Nephron (organoid): ENCODE results near the gene APOA4.
A peak's percentile ranks its signal among the peaks of the same experiment; 100 is the strongest.

Experiments used
- H3K27ac Mint-ChIP-seq, 3 experiments: 2 replicates each; pipeline ENCODE4 v1.8.0; 2020; ENCODE audit warnings: mixed read lengths in 3 of 3, mild to moderate bottlenecking in 2 of 3, moderate library complexity in 1 of 3
- H3K27me3 Mint-ChIP-seq: 2 replicates; pipeline ENCODE4 v1.8.0; 2021; ENCODE audit warnings: low read depth, mild to moderate bottlenecking, moderate library complexity, mixed read lengths
- H3K36me3 Mint-ChIP-seq: 2 replicates; pipeline ENCODE4 v1.8.0; 2020; ENCODE audit warnings: low read depth, mixed read lengths
- H3K4me1 Mint-ChIP-seq: 2 replicates; pipeline ENCODE4 v1.8.0; 2020; ENCODE audit warnings: mixed read lengths
- H3K4me3 Mint-ChIP-seq, 3 experiments: 2 replicates each; pipeline ENCODE4 v1.8.0; 2020; ENCODE audit warnings: mild to moderate bottlenecking in 3 of 3, mixed read lengths in 3 of 3, moderate library complexity in 2 of 3
- H3K9me3 Mint-ChIP-seq: 2 replicates; pipeline ENCODE4 v1.8.0; 2020; ENCODE audit warnings: mixed read lengths
- CTCF ChIP-seq, 3 experiments: fragments of 200-600 bp; sonication (generic); IDR thresholded peaks; one replicate each; pipeline ENCODE4 v1.5.0; 2021; ENCODE audit warnings: antibody characterized with exemption in 3 of 3; ENCODE audit not compliant: unreplicated experiment in 3 of 3

APOA4 gene

GRCh38 chr11:116792144-116792868 is 30.8 kb downstream of the APOA4 start:
- H3K27me3 Mint-ChIP-seq, result peaks cover 8% of the 10 kb centered on the region
- no peak for TF ChIP-seq CTCF (IDR thresholded peaks at IDR 0.05; ENCODE audit: unreplicated experiment in 3 of 3)
- H3K36me3 Mint-ChIP-seq, result peaks cover under 1% of the 10 kb centered on the region
- H3K27ac Mint-ChIP-seq, result no peak overlapping the region
- H3K9me3 Mint-ChIP-seq, result no peaks in the 10 kb centered on the region
- peaks cover 16% of the 10 kb centered on the region for H3K4me1 Mint-ChIP-seq
- H3K4me3 Mint-ChIP-seq, result no peak overlapping the region

- H3K9me3 Mint-ChIP-seq, result no peaks in the 10 kb centered on the region
- peaks cover 5% of the 10 kb centered on the region for H3K36me3 Mint-ChIP-seq
- peak within 1 kb of the TSS in 1 of 3 experiments; percentile 26 for H3K27ac Mint-ChIP-seq
- H3K4me1 Mint-ChIP-seq, result peaks cover 21% of the 10 kb centered on the region
- peaks cover 8% of the 10 kb centered on the region for H3K27me3 Mint-ChIP-seq
- no peak for TF ChIP-seq CTCF (IDR thresholded peaks at IDR 0.05; ENCODE audit: unreplicated experiment in 3 of 3)
- H3K4me3 Mint-ChIP-seq, result peak within 1 kb of the TSS; percentile 63 to 77 (median 67)
These were observed 31.3 kb downstream of the APOA4 start, which contains the start of gene APOA5 for GRCh38 chr11:116791813-116792143. APOA5 (minus strand) TSS chr11:116791879; CDS start chr11:116791860, 19 bp downstream.

GRCh38 chr11:116791002-116791812 is 31.9 kb downstream of the APOA4 start:
- H3K27me3 Mint-ChIP-seq, result peaks cover 8% of the 10 kb centered on the region
- peaks cover 5% of the 10 kb centered on the region for H3K36me3 Mint-ChIP-seq
- H3K4me3 Mint-ChIP-seq, result peak overlapping the region; percentile 63 to 77 (median 67)
- peak overlapping the region in 1 of 3 experiments; percentile 26 for H3K27ac Mint-ChIP-seq
- H3K9me3 Mint-ChIP-seq, result no peaks in the 10 kb centered on the region
- TF ChIP-seq CTCF (IDR thresholded peaks at IDR 0.05; ENCODE audit: unreplicated experiment in 3 of 3), result peak; percentile 80 to 86 (median 81)
- peaks cover 23% of the 10 kb centered on the region for H3K4me1 Mint-ChIP-seq

- H3K27ac Mint-ChIP-seq, result no peak overlapping the region
- peaks cover 23% of the 10 kb centered on the region for H3K4me1 Mint-ChIP-seq
- H3K27me3 Mint-ChIP-seq, result peaks cover 8% of the 10 kb centered on the region
- no peaks in the 10 kb centered on the region for H3K9me3 Mint-ChIP-seq
- no peak for TF ChIP-seq CTCF (IDR thresholded peaks at IDR 0.05; ENCODE audit: unreplicated experiment in 3 of 3)
- peaks cover 11% of the 10 kb centered on the region for H3K36me3 Mint-ChIP-seq
- H3K4me3 Mint-ChIP-seq, result peak overlapping the region in 2 of 3 experiments; percentile 63 to 77
These were observed 32.7 kb downstream of the APOA4 start for GRCh38 chr11:116790167-116791001.

GRCh38 chr11:116788975-116789374 is 34.1 kb downstream of the APOA4 start:
- Mint-ChIP-seq H3K9me3 (no peaks in the 10 kb centered on the region), H3K27ac (no peak overlapping the region), H3K36me3 (peaks cover 25% of the 10 kb centered on the region), H3K4me1 (peaks cover 23% of the 10 kb centered on the region), H3K27me3 (peaks cover 8% of the 10 kb centered on the region), H3K4me3 (peak overlapping the region; percentile 97 to 99 (median 98))
- TF ChIP-seq CTCF (IDR thresholded peaks at IDR 0.05; ENCODE audit: unreplicated experiment in 3 of 3), result no peak
